GM18870 (cell line): ENCODE data around the gene PPP1R27.

Experiments
- ATAC-seq: cut with Tn5 transposase; IDR thresholded peaks from one replicate; pipeline ENCODE4 v1.9.1; 2021; ENCODE audit warnings: moderate library complexity; ENCODE audit not compliant: unreplicated experiment

PPP1R27 gene, protein sequence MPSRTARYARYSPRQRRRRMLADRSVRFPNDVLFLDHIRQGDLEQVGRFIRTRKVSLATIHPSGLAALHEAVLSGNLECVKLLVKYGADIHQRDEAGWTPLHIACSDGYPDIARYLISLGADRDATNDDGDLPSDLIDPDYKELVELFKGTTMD

DNA sequence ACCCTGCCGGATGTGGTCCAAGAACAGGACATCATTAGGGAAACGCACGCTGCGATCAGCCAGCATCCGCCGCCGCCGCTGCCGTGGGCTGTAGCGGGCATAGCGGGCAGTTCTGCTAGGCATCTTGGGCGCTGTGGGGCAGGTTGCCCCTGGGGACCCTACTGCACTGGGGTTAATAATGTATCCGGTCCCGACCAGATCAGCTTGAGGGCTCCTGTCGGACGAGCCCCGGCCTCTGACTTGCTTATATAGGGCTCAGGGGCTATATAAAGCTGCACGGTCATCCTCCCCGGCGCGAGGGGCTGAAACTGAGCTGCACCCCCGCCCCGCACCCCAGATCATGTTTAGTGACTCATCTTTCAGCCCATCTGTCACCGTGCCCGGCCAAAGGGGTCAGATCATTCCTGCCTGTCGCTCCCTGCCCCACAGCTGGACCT is at the start of gene PPP1R27:
PPP1R27 (minus strand) TSS at position 220 of the 437 bp plus-strand sequence; CDS start at position 123, 97 bp downstream.
- no peak for ATAC-seq

DNA sequence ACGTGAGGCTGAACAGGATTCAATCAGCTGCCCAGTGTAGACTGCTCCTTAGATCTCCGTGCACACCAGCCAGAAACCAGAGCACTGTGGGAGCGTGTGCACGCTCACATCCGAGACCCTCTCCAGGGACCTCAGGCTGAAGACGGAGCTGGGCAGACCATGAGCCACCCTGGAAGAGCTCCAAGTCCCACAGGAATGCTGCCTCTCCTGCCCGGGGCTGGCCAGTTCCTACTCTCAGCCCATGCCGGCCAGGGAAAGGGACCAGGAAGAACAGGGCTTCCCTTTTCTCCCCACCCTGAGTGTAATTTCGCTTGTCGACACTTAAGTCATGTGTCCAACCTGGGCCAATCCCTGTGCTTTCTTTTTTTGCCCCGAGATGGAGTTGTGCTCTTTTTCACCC is 49.7 kb upstream of the PPP1R27 start:
- no peak for ATAC-seq

DNA sequence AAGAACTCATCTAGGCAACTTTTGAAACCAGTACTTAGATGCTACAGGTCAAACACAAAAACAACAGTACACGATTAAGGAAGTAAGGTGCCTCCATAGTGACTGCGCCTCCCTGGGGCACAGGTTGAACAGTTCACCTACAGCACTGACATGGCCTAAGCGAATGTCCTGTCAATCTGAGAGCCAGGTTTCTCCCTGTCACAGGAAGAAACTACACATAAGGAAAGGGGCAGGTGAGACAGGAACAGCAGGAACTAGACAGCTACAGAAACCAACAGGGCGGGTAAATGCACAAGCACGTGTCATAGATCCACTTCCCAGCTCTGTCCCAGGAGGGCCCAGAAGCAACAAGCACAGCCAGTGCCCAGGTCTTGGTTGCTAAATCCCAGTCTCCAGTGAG is 44.3 kb upstream of the PPP1R27 start:
- no peak for ATAC-seq

DNA sequence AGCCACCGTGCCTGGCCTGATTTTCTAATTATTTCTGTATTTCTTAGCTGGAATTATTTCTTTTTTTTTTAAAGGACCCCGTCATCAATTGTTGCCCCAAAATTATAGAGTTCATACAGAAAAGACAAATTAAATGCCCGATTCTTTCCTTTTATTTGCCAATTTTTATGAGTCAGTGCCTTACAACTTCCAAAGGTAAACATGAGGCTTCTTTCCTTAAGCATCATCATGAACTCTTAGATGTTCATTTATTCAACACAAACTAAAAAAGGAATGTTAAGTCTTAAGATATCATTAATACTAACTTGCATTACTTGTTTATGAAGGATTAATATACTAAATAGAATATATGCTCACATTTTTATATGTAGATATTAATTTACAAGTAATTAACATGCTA is 43.4 kb upstream of the PPP1R27 start:
- no peak for ATAC-seq

DNA sequence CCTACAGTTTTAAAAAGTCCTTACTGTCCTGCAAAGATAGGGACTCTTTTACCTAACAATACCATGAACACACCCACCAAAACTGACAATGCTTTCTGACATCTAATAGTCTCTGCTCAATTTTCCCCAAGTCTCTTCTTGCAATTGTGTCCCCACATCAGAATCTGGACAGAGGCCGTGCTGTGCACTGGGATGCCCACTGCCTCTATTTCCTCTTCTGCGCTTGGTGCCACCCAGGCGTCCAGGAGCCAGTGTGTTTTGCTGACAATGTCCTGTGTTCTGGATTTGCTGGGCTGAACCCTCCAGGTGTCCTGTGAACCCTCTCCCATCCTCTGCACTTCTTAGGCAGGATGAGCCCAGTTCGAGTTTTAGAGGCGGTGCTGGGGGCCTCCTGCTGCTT is 42.7 kb upstream of the PPP1R27 start:
- ATAC-seq: no peak

DNA sequence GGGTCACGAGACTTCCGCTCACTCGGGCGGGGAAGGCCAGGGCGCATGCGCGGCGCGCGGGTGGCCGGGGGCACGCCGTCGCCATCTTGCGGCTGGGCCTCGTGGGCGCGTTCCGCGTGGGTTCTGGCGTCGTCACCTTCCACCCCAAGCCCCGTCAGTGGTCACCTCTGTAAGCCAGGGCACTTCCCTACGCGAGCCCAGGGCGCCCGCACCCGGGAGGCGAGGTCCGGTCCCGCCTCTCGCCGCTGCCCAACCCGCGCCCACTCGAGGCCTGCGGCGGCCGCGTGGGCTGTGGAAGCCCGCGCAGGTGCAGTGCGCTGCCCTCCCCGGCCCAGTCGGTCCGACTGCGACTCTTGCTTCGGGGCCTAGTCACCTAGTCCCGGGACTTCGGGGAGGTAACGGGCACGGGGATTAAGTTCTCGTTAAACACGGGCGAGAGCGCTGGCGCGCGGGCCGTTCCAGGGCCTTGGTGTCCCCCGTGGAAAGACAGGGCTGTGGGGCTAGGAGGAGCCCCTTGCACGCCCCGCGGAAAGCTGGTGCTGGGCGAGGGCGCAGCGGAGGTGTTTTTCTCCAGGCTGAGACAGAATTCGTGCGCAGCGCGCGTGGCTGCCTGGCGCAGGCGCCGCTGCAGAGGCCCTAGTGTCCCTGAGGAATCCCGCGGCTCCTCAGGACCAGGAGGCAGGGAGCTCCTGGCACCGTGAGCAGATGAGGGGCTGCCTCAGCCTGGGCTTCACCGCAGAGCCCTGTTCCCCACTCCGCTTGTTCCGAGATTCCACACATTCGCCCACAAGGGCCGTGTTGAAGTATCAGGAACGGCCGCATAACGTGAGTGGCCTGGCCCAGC is 36.8 kb upstream of the PPP1R27 start:
- ATAC-seq: no peak

DNA sequence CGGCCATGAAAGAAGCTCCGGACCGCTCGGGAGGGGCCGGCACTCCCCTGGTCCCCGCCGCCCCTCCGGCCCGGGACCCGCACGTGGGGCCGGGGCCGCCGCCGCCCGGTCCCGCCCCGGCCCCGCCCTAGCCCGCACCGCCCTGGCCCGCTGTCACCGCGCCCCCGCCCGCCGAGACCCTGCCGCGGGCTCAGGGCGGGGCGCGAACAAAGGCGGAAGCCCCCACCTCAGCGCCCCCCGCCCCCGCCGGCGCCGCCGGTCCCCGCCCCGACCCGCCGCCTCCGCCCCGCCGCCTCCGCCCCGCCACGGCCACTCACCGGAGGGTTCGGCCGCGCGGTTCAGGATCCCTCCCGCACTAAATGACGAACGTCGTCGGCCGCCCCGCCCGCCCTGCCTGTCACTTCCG is 36.1 kb upstream of the PPP1R27 start, which contains the start of gene ARHGDIA:
ARHGDIA (minus strand) TSS at position 357 of the 406 bp plus-strand sequence. CDS start 1,407 bp downstream, outside the sequence.
- ATAC-seq: no peak

DNA sequence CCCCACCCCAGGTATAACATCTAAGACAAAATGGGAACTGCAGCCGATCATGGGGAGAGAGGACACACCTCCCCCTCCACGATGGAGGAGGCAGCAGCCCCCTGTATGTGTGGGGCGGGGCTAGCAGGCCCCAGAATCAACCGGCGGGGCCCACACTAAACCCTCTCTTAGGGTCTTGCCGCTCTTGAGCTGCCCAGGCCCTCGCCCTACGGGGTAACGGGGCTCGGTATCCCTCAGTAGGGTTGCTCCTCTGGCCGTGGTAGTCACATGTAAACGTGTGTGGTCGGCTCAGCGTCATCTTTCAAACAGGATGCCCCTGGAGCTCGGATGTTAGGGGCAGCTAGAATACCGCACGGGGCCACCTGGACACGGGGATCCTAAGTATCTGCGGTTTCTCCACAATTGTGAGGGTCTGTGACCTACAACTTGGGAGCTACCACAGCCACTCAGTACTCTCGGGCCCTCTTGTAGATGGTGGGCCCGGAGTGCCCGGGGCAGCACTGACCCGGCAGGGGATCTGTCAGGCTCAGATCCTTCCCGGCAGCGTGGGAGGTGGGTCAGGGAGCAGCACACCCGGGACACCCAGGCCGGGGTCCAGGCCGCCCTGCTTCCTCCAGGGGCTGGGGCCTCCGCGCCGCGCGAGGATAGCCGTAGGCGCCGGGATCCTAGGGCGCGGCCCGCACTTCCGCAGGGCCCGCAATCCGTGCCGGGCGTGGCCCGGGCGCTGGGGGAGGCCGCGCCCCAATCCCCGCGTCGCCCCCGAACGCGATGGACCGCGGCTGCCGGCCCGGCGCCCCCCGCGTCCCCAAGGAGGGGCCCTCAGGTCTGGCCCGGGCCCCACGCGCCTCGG is 35.5 kb upstream of the PPP1R27 start:
- ATAC-seq: no peak

DNA sequence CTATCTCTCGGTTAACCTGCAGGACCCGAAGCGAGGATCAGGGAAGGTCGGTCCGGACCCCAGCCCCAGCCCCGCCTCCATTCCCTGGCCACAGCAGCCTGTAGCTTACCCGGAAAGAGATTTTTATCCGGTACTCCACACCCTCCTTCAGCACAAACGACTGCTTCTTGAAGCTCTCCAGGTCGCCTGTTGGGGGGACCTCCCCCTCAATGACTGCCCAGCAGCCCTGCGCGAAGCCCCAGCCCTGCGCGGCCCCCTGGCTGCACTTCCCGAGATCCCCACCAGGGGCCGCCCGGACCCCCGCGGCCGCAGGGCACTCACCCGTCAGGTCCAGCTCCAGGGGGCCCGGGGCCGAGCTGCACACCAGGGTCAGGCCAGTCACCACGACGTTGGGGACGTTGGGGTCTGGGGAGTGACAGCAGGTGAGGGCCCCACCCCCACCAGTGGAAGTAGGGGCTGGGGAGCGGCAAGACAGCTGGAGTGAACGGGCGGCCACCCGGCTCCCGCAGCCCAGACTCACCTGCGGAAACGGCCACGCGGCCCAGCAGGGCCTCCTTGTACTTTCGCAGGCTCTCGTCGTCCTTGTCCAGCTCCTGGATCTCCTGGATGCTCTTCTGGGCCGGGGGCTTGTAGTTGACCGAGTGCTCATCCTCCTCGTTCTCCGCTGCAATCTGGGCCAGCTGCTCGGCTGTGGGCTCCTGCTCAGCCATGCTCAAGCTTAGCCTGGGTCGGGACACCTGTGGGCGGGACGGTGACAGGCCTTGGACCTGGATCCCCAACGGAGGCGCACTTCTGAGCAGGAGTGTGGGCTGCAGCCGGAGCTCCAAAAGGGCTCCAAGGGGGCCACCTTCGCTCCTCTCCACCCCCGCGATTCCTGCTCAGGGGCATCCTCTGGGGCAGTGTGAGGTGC is 34.6 kb upstream of the PPP1R27 start:
- no peak for ATAC-seq

DNA sequence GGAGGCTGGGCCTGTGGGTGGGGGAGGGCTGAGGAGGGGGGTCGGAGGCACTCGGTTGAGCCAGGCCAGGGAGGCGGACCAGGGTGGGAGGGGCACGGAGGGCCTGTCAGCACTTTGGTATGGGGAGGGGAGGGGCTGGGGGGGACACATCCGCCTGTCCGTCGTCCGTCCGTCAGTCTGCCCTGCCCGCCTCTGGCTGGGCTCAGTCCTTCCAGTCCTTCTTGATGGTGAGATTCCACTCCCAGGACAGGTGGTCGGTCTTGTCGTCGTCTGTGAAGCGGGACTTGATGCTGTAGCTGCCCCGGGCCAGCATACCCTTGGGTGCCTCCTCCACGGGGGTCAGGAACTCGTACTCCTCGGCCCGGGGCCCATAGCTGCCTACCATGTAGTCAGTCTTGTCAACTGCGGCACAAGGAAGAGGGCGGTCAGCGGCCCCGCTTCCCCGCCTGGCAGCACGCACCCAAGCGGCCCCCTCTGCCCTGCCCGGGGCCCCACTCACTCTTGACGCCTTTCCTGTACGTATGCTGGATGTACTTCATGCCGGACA is 33.9 kb upstream of the PPP1R27 start:
- ATAC-seq: no peak

DNA sequence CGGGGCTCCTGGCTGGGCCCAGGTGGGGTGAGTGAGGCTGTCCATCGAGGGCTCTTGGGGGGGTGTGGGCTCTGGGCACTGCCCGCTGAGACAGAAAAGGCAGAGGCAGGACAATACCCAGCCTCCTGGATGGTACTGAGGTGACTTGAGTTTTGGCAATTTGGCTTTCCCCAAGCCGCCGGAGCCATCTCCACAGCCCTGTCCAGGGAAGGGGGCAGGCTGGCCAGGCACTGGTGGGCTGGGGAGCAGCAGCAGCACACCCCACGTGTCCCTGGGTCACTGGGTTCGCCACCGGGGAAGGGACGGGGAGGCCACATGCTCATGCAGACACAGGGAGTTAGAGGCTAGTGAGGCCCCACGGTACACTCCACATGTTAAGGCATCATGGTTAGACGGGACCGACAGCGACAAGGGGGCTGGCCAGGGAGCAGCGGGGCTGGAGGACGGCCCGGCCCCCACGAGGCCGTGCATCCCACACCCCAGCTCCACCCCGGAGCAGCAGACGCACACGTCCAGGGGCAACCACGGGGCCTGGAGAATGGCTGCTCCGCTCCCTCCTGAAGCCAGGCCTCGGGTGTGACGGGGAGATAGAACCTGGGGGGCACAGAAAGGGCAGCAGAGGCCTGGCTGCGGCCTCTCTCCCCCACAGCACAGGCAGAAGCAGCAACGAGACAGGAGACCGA is 33.3 kb upstream of the PPP1R27 start:
- ATAC-seq: no peak

DNA sequence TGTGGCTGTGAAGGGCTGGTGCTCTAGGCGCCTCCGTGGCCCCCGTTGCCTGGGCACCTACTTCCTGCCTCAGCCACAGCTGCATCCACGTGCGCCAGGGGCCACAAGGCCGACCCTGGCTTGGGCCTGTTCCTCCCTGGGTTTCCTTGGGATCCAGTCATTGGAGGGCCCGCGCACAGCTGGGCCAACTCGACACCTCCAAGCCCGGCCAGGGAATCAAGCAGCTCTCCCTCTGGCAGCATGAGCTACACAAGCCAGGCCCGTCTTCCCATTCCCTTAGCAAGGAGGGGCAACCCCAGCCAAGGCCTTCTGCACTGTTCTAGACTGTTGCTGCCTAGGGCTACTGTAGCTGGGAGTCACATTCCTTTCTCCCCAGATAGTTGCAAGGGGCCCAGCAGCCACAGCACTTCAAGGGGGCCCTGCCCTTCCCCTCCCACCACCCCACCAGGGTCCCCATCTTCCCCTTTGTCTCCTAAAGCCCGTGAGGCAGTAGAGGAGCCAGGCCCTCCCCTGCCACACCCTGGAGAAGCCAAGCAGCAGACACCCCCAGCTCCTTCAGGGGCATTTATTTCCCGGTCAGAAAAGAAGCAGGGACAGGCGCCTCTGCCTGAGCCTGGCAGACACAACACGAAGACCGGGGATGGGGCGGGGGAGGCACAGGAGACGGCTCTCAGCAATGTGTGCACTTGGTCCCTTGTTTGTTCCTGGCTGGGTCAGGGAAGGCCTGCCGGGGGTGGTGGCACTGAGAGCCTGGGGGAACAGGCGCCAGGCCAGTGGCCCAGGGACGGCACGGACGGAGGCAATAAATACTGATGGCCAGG is 32.5 kb upstream of the PPP1R27 start:
- no peak for ATAC-seq

DNA sequence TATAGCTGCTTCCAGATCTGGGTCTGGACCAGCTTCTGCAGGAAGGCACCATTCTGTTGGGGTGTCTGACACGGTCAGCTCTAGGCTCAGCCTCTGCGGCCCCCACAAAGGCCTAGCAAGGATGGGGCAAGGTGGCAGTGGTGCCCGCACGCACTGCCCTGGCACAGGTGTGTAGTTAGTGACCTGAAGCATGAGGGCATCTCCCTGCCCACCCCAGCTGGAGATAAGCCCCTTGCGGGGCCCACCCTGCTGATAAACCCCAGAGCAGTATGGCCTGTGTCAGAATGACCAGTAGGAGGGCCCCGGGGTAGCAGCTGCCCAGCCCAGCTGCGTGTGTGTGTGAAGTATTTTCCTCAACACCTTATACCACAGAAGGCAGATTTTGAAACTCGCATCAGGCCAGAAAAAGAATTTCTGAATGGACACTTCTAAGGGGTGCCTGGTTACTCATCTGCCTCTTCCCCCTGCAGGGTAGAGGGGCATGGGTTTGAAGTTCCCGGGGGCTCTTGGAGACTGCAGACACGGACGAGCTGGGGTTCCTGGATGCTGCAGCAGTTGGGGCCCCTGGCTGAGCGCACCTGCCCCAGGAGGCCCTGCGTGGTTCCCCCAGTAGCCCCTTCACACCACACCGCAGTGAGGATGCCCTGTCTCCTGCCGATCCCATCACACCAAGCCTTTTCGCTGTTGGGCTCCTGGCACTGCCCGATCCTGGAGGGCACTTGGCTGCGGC is 31.8 kb upstream of the PPP1R27 start:
- no peak for ATAC-seq

DNA sequence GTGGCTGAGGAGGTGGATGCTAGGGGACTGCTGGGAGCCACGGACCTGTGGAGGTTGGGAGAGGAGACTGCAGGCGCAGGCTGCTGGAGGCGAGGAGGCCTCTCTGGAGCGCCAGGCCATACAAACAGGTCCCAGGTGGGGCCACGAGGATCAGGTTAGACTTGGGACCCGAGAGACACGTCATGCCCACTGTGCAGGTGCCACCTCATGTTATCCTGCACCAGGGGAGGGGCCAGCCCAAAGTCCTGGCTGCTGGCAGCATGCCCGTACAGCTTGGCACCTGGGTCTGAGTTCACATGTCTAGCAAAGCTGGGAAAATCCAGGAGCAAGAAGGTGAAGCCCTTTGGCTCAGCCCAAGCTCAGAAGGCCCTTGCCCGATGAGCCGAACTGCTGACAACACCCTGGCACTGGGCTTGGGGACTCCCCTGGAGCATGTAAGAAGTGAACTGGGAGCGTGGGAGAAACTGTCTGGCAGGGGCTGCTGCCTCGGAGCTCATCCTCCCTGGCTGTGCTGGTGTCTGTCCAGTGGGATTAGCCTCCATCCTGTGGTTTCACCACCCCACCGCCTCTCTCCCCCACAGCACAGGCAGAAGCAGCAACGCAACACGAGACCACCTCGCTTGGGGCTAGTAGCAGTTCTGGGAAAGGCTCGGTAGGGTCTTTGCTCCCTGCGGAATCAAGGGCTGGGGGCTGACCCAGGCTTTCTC is 31.0 kb upstream of the PPP1R27 start:
- ATAC-seq: no peak

DNA sequence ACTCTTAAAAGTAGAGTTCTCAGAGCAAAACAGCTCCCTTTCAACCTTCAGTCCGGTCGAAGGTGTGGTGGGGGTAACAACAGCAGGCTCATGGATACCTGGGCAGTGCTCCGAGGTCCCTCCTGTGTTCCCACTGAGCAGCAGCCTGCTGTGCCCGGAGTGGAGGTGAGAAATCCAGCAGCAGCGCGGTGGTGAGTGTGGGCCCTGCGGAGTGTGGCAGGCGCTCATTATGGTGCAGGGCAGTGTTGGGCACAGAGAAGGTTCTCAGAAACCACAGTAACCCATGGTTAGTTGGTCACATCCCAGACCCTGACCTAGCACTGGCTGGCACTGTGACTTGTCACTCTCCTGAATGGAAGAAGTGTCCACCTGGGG is 30.5 kb upstream of the PPP1R27 start:
- no peak for ATAC-seq

DNA sequence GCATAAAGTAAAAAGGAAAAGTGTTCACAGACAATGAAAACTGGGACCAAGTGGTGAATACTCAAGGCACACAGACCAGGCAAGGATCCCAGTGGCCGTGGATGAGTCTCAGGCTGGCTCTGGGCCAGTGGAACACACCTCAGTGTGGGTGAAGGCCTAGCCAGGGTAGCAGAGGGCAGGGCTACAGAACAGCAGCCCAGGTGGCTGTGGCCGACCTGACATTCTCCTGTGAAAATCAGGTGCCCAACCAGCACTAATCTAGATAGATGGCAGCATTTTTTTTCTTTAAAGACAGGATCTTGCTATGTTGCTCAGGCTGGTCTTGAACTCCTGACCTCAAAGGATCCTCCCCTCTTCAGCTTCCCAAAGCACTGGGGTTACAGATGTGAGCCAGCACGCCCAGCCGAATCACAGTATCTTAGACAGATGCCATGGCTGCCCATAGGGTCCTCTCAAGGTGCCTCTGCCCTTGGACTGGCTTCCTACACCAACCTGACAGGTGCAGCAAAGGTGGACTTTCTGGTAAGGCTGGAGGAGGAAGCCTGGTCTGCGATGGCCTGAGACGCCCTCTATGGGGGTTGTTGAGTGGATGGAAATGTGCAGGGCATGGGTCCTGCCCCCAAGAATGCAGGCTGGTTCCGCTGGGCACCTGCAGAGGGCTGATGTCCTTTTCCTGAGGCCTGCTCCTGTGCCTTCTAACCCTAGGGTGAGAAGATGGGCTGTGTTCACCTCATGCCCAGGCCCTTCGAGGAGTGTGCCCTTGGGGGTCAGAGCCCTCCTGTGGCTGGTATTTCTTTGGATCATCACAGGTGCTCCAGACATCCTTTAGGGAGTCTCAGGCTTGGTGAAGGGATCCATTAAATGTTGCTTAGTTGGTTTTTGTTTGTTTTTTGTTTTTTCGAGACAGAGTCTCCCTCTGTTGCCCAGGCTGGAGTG is 29.3 kb upstream of the PPP1R27 start:
- ATAC-seq: no peak
